ENCODE results near the gene RBP3. TPM values are rescaled to one million over a fixed set of nuclear protein-coding genes. Genes with fewer than 3 reads are reported as not detected.

Gene RBP3
- total RNA-seq, 1 donor from 2014 or later, result not detected

DNA sequence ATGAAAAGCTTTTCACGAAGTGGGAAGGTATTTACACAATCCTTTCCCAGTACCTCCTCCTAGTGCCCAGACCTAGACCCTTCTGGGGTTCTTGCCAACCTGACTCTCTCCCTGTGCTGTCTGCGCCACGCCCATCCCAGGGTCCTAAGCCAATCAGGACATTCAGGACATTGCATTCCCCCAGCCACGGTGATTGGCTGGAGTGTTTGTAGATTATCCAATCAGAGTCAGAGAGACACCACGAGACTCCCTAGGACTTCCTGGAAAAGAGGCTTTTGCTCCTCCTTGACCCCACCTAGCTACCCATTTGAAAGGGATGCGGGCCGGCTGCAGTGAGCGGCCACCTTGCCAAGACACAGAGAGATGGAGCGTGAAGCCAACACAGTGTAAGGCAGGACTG lies 29.5 kb upstream of the RBP3 start:
- peak; percentile 51 for DNase-seq (ENCODE audit: low spot score)

DNA sequence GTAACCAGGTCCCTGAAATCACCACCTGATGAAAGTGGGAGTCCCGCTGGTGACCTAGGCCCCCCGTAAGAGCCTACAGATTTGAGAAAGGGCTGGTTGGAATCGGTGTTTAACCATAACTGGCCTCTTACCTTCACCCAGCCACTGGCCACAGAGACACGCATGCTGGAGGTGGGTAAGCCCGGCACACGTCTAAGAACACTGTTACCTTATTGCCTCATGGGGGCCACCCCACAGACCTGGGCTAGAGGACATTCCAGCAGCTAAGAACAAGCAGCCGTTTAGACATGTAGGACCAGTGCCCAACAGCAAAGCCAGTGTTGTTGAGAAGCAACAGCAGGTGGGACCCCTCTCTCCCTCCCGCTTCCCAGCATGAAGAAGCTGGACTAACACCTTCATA lies 28.4 kb upstream of the RBP3 start:
- DNase-seq (ENCODE audit: low spot score), result peak; percentile 51

DNA sequence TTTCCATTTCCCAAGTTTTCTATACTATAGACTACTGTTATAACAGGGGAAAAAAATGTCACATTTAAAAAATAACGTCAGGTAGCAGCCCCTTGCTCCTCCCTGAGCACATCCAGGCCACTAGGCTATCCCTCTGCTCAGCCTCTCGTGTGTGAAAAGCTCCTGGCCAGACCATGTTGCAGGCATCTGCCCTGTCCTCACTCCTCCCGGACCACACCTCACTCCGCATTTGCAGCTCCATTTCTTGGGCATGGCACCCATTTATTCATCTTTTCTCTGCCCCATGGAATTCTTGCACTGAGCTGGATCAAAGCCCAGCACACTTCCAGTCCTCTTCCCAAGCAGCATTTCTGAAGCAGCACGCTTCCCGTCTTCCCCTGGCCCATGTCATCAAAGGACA lies 27.4 kb upstream of the RBP3 start:
- peak; percentile 37 for DNase-seq (ENCODE audit: low spot score)

DNA sequence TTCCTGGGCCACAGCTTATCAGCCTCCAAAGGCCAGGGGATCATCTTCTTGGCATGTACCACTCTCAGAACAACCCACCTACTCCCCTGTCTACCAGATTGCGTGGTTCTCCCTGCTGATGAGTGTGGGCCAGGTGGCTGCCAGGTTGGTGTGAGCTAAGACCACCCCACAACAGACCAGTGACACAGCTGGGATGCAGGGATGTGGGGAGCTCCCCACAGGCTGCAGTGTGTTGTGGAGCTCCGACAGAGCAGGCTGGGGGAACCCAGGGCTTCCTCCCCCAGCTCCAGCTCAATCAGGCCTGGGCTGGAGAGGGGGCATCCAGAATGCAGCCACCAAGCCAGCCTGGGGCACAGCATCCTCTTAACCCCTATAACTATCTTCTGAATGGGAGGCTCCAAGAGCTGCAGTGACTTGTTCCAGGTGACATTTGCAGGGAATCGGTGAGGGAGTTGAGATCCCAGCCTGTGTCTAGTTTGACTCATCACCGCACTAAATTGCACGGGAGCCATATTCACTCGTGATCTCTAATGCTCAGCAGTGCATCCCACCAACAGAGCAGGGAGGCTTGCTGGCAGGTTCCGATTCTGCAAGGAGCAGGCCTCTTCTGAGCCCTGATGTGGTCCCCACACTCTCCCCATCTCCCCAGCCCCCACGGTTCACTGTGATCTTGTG lies 26.5 kb upstream of the RBP3 start:
- DNase-seq (ENCODE audit: low spot score), result peak; percentile 67

DNA sequence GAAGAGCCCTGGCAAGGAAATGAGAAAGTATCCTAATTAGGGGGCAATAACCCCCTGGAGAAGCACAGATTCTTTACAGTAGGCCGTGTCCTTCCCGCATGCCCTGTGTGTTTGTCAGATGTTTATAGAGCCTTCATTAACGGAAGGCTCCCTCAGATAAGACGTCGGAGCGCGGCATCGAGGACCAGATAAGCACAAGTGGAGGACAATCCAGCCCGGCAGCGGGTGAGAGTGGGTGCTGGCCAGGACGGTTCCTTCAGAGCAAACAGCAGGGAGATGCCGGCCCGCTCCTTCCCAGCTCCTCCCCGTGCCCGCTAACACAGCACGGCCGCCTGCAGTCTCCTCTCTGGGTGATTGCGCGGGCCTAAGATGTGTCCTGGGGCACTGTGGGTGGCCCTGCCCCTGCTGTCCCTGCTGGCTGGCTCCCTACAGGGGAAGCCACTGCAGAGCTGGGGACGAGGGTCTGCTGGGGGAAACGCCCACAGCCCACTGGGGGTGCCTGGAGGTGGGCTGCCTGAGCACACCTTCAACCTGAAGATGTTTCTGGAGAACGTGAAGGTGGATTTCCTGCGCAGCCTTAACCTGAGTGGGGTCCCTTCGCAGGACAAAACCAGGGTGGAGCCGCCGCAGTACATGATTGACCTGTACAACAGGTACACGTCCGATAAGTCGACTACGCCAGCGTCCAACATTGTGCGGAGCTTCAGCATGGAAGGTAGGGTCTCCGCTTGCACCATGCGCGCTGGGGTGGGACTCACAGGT lies 25.7 kb upstream of the RBP3 start, which contains the start of gene GDF2:
Gene GDF2, plus strand, starts transcription at position 155 of the 762 bp plus-strand sequence. Its CDS starts 215 bp downstream, at position 370.
- DNase-seq (ENCODE audit: low spot score), result peak; percentile 87

DNA sequence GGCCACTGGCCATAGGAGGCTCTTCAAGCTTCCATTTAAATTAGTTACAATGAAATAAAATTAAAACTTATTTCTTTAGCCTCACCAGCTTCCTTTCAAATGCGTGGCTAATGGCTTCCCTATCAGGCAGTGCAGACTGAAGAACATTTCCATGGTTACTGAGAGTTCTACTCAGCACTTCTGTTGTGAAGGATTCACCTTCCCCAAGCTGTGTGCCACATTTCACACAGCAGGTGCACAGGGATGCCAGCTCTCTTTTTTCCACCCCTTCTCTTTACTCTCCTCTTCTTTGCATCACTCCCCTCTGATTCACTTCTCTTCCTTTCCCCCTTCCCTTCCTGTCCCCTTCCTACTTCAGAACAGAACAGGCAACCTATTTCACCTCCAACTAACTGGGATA lies 25.1 kb upstream of the RBP3 start:
- DNase-seq (ENCODE audit: low spot score), result no peak

DNA sequence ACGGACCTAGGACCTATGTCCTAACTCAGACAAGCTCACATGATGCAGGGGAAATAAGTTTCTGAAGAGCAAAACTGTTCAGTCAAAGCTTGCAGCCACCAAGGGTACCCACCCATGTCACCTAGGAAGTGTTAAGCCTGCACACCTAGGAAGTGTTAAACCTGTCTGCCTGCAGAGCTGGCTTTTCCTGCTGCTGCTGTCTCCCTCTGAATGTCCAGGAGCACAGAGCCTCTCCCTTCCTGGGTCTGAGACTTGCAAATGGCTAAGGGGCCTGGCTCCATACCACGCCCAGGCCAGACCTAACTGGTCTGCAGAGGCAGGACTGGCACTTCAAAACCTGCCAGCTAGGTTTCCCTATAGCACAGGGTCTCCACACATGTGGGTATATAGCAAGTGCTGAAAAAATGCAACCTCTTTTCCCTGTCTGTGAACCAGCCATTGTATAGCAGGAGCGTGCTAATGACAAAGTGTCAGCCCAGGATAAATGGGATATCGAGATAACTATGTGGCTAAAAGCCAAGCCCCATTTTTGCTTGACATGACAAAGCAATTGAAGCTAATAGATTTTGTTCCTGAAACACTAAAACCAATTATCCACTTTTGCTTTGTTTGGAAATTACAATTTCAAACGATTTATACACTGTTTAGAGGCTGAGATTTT lies 24.4 kb upstream of the RBP3 start:
- DNase-seq (ENCODE audit: low spot score), result no peak

DNA sequence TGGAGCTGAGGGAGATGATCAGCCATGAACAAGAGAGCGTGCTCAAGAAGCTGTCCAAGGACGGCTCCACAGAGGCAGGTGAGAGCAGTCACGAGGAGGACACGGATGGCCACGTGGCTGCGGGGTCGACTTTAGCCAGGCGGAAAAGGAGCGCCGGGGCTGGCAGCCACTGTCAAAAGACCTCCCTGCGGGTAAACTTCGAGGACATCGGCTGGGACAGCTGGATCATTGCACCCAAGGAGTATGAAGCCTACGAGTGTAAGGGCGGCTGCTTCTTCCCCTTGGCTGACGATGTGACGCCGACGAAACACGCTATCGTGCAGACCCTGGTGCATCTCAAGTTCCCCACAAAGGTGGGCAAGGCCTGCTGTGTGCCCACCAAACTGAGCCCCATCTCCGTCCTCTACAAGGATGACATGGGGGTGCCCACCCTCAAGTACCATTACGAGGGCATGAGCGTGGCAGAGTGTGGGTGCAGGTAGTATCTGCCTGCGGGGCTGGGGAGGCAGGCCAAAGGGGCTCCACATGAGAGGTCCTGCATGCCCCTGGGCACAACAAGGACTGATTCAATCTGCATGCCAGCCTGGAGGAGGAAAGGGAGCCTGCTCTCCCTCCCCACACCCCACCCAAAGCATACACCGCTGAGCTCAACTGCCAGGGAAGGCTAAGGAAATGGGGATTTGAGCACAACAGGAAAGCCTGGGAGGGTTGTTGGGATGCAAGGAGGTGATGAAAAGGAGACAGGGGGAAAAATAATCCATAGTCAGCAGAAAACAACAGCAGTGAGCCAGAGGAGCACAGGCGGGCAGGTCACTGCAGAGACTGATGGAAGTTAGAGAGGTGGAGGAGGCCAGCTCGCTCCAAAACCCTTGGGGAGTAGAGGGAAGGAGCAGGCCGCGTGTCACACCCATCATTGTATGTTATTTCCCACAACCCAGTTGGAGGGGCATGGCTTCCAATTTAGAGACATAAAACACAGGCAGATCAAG lies 22.6 kb upstream of the RBP3 start:
- DNase-seq (ENCODE audit: low spot score), result peak; percentile 88

DNA sequence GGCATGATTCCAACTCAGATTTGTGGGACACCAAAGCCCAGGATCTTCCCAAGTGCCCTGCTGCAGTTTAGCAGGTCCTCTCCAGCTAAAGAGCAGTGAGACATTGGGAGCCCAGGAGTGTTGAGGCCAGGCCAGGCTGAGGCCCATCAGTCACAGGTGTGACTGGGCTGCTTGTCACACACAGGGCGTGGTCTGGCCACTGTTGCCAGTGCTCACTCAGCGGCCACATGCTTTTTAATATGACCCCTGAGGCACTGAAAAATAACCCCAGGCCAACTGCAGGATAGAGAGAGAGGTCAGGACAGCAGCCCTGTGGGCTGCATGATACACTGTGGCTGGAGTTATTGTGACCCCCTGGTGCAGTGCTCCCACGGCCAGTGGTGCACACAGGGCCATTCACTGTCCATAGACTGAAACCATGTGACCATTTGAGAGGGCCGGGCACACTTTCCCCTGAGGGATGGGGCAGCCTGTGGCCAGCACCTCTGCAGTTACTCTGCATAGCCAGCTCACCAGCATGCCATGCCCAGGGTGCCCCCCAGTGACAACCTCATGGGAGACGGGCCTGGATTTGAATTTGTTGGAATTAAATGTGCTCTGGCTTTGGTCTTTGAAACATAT lies 21.7 kb upstream of the RBP3 start:
- DNase-seq (ENCODE audit: low spot score), result peak; percentile 75

DNA sequence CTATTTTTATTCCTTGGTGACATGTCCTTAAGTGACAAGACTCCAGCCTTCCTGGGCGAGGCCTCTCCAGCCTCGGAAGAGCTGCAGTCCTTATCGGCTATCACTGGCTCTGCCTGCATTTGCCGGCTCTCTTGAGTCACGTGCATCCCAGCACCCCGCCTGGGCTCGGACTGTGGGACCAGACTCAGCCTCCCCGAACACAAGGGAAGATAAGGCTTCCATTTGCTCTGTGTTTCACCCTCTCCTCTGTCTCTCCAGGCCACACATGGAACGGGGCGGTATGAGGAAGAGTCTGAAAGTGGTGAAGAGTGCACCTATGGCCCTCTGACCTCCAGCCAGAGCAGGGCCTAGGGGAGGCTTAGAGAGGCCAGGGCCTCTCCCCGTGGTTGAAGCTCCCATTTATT lies 21.2 kb upstream of the RBP3 start:
- DNase-seq (ENCODE audit: low spot score), result peak; percentile 69

DNA sequence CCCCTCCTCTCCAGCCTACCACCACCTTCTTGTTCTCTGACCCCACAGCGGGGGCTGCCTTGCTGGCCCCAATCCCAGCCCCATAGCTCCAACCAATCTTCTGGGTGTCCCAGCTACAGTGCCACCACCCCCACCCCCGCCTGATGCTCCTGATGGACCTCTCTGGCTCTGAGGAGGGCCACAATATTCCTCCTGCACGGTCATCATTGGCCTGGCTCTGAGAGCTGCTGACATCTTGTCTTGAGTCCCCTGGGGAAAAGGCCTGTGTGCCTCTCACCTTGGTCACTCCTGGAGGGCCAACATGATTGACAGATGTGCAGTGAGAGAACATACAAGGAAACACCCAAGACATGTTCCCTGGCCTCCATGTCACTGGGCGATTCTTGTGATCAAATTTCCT lies 18.3 kb upstream of the RBP3 start:
- DNase-seq (ENCODE audit: low spot score), result no peak

DNA sequence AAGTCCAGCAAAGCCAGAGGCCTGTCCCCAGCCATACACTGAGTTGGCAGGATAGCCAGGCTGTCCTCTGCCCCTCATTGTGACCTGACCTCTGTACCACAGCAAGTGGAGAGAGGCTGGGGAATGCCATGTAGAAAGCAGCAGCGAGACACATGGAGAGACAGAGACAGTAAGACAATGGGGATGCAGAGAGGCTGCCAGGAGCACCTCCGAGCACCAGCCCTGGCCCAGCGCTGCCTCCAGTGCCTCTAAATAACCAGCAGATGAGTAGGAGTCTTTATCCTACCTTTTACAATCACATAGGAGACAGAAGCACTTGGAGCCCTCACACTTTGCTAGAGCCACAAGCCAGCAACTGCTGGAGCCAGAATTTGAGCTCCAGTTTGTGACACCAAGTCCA lies 17.8 kb upstream of the RBP3 start:
- peak; percentile 59 for DNase-seq (ENCODE audit: low spot score)

DNA sequence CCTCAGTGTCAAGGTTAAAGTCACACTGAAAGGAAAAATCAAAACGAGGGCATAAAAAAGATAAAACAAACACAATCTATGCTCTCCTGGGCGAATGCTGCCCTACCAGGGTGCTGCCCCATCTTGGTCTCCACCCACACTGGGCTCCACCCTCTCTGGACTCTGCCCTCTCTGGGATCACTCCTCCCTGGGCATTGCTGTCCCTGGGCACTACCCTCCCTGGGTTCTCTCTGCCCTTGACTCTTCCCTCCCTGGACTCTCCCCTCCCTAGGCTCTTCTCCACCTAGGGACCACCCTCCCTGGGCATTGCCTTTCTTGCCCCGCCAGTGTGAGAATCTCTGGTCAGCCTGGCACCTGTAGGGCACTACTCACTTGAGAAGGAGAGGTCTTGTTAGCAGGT lies 17.4 kb upstream of the RBP3 start:
- DNase-seq (ENCODE audit: low spot score), result peak; percentile 33

DNA sequence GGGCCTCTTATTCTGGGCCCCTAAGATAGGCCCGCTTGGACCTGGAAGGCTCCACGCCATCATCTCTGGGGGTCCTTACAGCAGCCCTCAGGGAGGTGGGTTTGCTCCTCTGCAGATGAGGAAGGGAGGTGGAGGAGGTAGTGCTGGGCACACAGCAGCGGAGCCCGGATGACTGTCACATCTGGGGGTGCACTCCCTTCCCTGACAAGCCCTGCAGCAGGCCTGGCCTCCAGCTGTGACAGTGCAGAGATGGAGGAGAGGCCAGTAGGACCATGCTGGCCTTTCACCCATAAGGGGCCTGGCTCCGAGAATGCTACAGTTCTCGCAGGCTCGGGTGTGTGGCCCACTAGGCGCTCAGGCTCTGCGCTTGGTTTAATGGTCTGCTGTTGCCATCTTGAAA lies 16.7 kb upstream of the RBP3 start:
- DNase-seq (ENCODE audit: low spot score), result peak; percentile 79

DNA sequence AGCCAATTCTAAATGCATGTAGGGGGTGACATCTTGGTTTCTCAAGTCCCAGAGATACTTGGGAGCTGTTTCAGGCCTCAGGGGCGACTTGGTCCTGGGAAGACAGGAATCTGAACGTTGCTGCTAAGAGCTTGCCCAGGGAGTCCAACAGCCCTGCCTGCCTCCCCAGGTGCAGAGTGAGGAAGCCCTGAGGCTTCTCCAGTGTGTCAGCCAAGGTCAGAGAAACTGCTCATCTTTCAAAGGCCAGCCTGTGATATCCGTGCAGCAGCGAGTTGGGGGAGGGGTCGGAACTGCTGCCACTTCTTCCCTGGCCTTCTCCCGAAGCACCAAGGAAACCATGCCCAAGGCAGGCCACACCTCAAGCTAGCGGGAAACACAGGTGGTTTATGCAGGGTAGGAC lies 16.2 kb upstream of the RBP3 start:
- DNase-seq (ENCODE audit: low spot score), result peak; percentile 55

DNA sequence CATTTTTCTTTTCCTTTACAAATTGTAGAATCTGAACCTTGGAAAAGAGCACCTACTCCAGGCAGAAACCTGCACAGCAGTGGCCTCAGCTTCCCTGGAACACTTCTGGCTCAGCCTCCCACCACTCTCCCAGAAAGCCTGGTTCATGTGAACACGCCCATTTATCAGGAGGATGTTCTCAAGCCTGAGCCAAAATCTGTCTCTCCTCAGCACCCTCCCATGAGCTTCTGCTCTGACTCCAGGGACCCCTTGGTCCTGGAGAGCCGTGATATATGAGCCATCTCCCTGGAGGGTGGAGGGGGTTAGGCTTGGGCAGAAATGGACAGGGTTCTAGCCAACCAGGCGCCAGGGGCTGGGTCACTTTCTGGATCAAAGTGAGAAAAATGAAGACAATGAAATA lies 15.8 kb upstream of the RBP3 start:
- no peak for DNase-seq (ENCODE audit: low spot score)

DNA sequence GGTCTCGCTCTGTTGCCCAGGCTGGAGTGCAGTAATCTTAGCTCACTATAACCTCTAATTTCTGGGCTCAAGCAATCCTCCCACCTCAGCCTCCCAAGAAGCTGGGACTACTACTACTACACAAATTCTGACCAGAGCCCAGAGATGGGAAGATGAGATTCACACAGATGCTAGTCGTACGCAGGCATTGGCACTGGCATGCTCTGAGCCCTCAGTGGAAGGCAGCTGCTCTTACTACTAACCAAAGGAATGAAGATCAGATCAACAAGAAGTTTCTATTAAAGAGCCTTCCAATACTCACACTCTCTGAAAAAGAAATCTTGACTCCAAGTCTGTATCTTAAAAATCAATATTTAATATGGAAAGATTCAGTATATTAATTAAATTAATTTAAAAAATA lies 15.2 kb upstream of the RBP3 start:
- no peak for DNase-seq (ENCODE audit: low spot score)

DNA sequence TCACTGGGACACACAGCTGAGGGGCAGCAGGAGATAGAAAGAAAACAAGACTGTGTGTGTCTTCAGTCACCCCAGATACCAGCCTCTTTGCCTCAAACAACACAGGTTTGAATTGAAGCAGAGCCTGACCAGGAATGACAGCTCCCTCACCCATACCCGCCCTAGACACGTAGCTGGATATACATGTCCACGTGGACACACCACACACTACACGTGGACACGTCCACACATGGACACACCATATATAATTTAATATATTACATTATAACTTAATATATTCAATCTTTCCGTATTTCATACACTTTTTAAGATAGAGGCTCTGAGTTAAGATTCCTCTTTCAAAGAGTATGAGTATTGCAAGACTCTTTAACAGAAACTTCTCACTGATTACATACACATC lies 14.6 kb upstream of the RBP3 start:
- no peak for DNase-seq (ENCODE audit: low spot score)

DNA sequence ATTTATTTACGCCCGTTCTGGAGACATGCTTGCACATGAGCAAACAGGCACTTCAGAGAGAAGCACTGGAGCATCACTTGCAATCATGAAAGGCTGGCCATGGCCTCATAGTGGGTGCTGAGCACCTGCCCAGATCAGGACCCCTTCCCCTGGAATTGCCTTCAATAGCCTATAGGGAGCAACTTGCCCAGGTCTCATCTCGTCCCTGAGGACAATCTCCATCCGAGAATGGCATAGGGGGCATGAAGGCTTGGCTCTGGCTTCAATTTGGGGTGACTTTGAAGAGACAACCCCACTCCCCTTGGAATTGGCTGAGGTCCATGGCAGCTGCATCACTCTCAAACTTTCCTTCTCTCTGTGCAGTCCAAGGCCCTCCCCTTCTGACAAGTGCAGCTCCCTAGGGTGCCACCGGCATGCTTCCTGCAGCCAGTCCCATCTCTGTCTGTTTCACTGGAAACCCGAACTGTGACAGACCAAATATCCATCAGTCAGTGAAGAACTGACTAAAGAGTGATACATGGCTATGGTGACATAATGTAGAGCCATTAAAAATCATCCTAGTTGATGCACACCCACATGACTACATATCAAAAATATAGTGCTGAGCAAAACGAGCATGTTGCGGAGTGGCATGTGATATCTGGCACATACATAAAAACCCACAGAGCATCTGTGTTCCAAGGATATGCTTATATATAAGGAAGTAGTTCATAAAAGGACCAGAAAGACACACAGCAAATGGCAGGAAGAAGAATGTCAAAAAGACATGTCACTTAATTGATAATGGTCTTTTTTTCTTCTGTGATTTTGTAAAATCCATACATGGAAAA lies 13.5 kb upstream of the RBP3 start:
- peak; percentile 82 for DNase-seq (ENCODE audit: low spot score)

DNA sequence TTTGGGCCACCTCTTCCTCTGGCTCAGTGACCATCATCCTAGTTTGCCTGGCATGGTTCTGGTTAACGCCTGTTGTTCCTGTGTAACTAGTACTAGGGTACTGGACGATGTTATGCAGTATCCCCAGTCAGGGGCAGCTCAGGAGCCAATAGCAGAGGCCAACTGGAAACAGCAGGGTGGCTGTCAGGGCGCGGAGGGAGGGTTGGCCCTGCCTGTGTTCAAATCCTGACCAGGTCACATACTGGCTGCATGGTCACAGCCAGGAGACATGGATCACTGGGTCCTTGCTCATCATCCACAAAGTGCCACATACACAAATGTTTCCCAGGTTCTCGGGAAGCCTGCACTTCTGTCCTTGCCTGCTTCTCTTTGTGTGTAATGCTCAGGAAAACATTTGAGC lies 12.3 kb upstream of the RBP3 start:
- peak; percentile 49 for DNase-seq (ENCODE audit: low spot score)
